Nephron (organoid): ENCODE data around the gene GDE1.
"Not testable (repeated sequence)": the region's sequence is repeated elsewhere in the genome, so short reads cannot be mapped to it uniquely, and the experiment has no call there.

ENCODE experiments used
- H3K27ac Mint-ChIP-seq, 3 experiments: 2 replicates each; pipeline ENCODE4 v1.8.0; 2020; ENCODE audit warnings: mixed read lengths in 3 of 3, mild to moderate bottlenecking in 2 of 3, moderate library complexity in 1 of 3
- H3K27me3 Mint-ChIP-seq: 2 replicates; pipeline ENCODE4 v1.8.0; 2021; ENCODE audit warnings: low read depth, mild to moderate bottlenecking, moderate library complexity, mixed read lengths
- H3K36me3 Mint-ChIP-seq: 2 replicates; pipeline ENCODE4 v1.8.0; 2020; ENCODE audit warnings: low read depth, mixed read lengths
- H3K4me1 Mint-ChIP-seq: 2 replicates; pipeline ENCODE4 v1.8.0; 2020; ENCODE audit warnings: mixed read lengths
- H3K4me3 Mint-ChIP-seq, 3 experiments: 2 replicates each; pipeline ENCODE4 v1.8.0; 2020; ENCODE audit warnings: mild to moderate bottlenecking in 3 of 3, mixed read lengths in 3 of 3, moderate library complexity in 2 of 3
- H3K9me3 Mint-ChIP-seq: 2 replicates; pipeline ENCODE4 v1.8.0; 2020; ENCODE audit warnings: mixed read lengths
- CTCF ChIP-seq, 3 experiments: fragments of 200-600 bp; sonication (generic); IDR thresholded peaks; one replicate each; pipeline ENCODE4 v1.5.0; 2021; ENCODE audit warnings: antibody characterized with exemption in 3 of 3; ENCODE audit not compliant: unreplicated experiment in 3 of 3

Gene GDE1

GRCh38 chr16:19559242-19559910 lies 37.5 kb upstream of the GDE1 start:
- Mint-ChIP-seq H3K4me3 (peak overlapping the region in 2 of 3 experiments; percentile 25 to 33), H3K27me3 (no peaks in the 10 kb centered on the region), H3K9me3 (peaks cover 11% of the 10 kb centered on the region), H3K36me3 (peaks cover 23% of the 10 kb centered on the region), H3K4me1 (peaks cover 12% of the 10 kb centered on the region), H3K27ac (peak overlapping the region in 1 of 3 experiments; percentile 51)
- peak; percentile 64 to 72 (median 65) for TF ChIP-seq CTCF (IDR thresholded peaks at IDR 0.05; ENCODE audit: unreplicated experiment in 3 of 3)

GRCh38 chr16:19555938-19556771 lies 34.3 kb upstream of the GDE1 start:
- H3K27me3 Mint-ChIP-seq = no peaks in the 10 kb centered on the region
- peak overlapping the region; percentile 95 to 98 (median 97) for H3K27ac Mint-ChIP-seq
- peaks cover 12% of the 10 kb centered on the region for H3K36me3 Mint-ChIP-seq
- peaks cover 12% of the 10 kb centered on the region for H3K4me1 Mint-ChIP-seq
- H3K9me3 Mint-ChIP-seq = no peaks in the 10 kb centered on the region
- peak in 1 of 3 experiments; percentile 34 for TF ChIP-seq CTCF (IDR thresholded peaks at IDR 0.05; ENCODE audit: unreplicated experiment in 3 of 3)
- H3K4me3 Mint-ChIP-seq = peak overlapping the region; percentile 89 to 93 (median 92)

- Mint-ChIP-seq H3K9me3 (no peaks in the 10 kb centered on the region), H3K4me1 (peaks cover 12% of the 10 kb centered on the region), H3K4me3 (peak within 1 kb of the TSS; percentile 89 to 93 (median 92)), H3K27me3 (no peaks in the 10 kb centered on the region), H3K36me3 (peaks cover 11% of the 10 kb centered on the region), H3K27ac (peak within 1 kb of the TSS; percentile 95 to 98 (median 97))
- TF ChIP-seq CTCF (IDR thresholded peaks at IDR 0.05; ENCODE audit: unreplicated experiment in 3 of 3) = peak; percentile 65 to 73 (median 72)
These were observed 33.5 kb upstream of the GDE1 start, which contains the start of gene VPS35L for GRCh38 chr16:19555186-19555937. VPS35L (plus strand) TSS chr16:19555703; CDS start chr16:19555730, 27 bp downstream.

GRCh38 chr16:19549673-19550072 lies 27.8 kb upstream of the GDE1 start:
- no peaks in the 10 kb centered on the region for H3K4me1 Mint-ChIP-seq
- no peak overlapping the region for H3K27ac Mint-ChIP-seq
- no peaks in the 10 kb centered on the region for H3K9me3 Mint-ChIP-seq
- no peaks in the 10 kb centered on the region for H3K27me3 Mint-ChIP-seq
- no peak overlapping the region for H3K4me3 Mint-ChIP-seq
- no peak for TF ChIP-seq CTCF (IDR thresholded peaks at IDR 0.05; ENCODE audit: unreplicated experiment in 3 of 3)
- peaks cover 19% of the 10 kb centered on the region for H3K36me3 Mint-ChIP-seq

GRCh38 chr16:19548144-19548543 lies 26.2 kb upstream of the GDE1 start:
- TF ChIP-seq CTCF (IDR thresholded peaks at IDR 0.05; ENCODE audit: unreplicated experiment in 3 of 3) = no peak
- no peaks in the 10 kb centered on the region for H3K4me1 Mint-ChIP-seq
- H3K4me3 Mint-ChIP-seq = no peak overlapping the region
- peaks cover 32% of the 10 kb centered on the region for H3K36me3 Mint-ChIP-seq
- no peaks in the 10 kb centered on the region for H3K9me3 Mint-ChIP-seq
- H3K27ac Mint-ChIP-seq = no peak overlapping the region
- no peaks in the 10 kb centered on the region for H3K27me3 Mint-ChIP-seq

GRCh38 chr16:19543278-19543996 lies 21.5 kb upstream of the GDE1 start:
- H3K4me3 Mint-ChIP-seq, H3K9me3 Mint-ChIP-seq: not testable (repeated sequence)

More at GRCh38 chr16:19543278-19543996, 21.5 kb upstream of the GDE1 start:
- H3K27ac Mint-ChIP-seq, H3K4me1 Mint-ChIP-seq, H3K27me3 Mint-ChIP-seq: not testable (repeated sequence)
- peaks cover 46% of the 10 kb centered on the region for H3K36me3 Mint-ChIP-seq
